HG03280 (cell line): ENCODE results near the gene TLL2.

Experiments
- ATAC-seq: cut with Tn5 transposase; IDR thresholded peaks from one replicate; pipeline ENCODE4 v1.9.1; 2021; ENCODE audit warnings: mild to moderate bottlenecking, moderate library complexity; ENCODE audit not compliant: unreplicated experiment

Gene TLL2

GRCh38 chr10:96431211-96431970 is 82.3 kb downstream of the TLL2 start:
- ATAC-seq = no peak

- no peak for ATAC-seq
These were observed 86.4 kb downstream of the TLL2 start for GRCh38 chr10:96427291-96427690.

GRCh38 chr10:96422525-96422924 is 91.2 kb downstream of the TLL2 start:
- no peak for ATAC-seq

- no peak for ATAC-seq
These were observed 91.7 kb downstream of the TLL2 start for GRCh38 chr10:96421995-96422394.

GRCh38 chr10:96420228-96421009 is 93.3 kb downstream of the TLL2 start:
- no peak for ATAC-seq

- ATAC-seq = no peak
These were observed 94.4 kb downstream of the TLL2 start for GRCh38 chr10:96419351-96419750.

GRCh38 chr10:96418582-96418981 is 95.1 kb downstream of the TLL2 start:
- no peak for ATAC-seq

- no peak for ATAC-seq
These were observed 96.3 kb downstream of the TLL2 start for GRCh38 chr10:96417441-96417840.

- no peak for ATAC-seq
These were observed 97.1 kb downstream of the TLL2 start for GRCh38 chr10:96416643-96417042.

- no peak for ATAC-seq
These were observed 97.7 kb downstream of the TLL2 start for GRCh38 chr10:96415891-96416554.

- no peak for ATAC-seq
These were observed 98.4 kb downstream of the TLL2 start for GRCh38 chr10:96415150-96415890.

GRCh38 chr10:96414303-96414702 is 99.4 kb downstream of the TLL2 start:
- ATAC-seq = no peak

- ATAC-seq = no peak
These were observed 100.5 kb downstream of the TLL2 start for GRCh38 chr10:96413151-96413787.

GRCh38 chr10:96411716-96412320 is 101.9 kb downstream of the TLL2 start:
- no peak for ATAC-seq

- no peak for ATAC-seq
These were observed 103.4 kb downstream of the TLL2 start for GRCh38 chr10:96410296-96410695.

- ATAC-seq = no peak
These were observed 105.5 kb downstream of the TLL2 start for GRCh38 chr10:96408201-96408600.

- no peak for ATAC-seq
These were observed 106.1 kb downstream of the TLL2 start for GRCh38 chr10:96407560-96408069.

- ATAC-seq = no peak
These were observed 107.6 kb downstream of the TLL2 start for GRCh38 chr10:96406091-96406490.

- no peak for ATAC-seq
These were observed 111.1 kb downstream of the TLL2 start for GRCh38 chr10:96402417-96403305.
